ENCODE data around the gene MPRIP.
"Not testable (repeated sequence)": the region's sequence is repeated elsewhere in the genome, so short reads cannot be mapped to it uniquely, and the experiment has no call there.

DNA sequence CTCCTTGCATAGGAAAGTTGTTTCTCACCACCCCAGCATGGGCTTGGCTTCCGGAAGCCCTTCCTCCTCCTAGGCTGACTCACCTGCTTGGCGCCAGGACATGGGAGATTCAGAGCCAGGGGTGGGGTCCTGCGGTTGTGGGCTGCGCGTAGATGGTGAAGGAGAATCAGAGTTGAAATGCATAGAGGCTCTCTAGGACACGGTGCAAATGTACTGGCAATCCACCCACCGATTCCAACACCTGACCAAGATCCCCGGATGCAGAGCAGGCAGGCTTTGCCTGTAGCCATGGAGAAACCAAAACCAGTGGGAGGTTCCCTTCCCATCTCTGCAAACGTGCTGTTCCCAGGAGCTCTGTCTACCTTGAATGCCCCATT is 27.5 kb upstream of the MPRIP start:
- TF ChIP-seq, protein P1, sequence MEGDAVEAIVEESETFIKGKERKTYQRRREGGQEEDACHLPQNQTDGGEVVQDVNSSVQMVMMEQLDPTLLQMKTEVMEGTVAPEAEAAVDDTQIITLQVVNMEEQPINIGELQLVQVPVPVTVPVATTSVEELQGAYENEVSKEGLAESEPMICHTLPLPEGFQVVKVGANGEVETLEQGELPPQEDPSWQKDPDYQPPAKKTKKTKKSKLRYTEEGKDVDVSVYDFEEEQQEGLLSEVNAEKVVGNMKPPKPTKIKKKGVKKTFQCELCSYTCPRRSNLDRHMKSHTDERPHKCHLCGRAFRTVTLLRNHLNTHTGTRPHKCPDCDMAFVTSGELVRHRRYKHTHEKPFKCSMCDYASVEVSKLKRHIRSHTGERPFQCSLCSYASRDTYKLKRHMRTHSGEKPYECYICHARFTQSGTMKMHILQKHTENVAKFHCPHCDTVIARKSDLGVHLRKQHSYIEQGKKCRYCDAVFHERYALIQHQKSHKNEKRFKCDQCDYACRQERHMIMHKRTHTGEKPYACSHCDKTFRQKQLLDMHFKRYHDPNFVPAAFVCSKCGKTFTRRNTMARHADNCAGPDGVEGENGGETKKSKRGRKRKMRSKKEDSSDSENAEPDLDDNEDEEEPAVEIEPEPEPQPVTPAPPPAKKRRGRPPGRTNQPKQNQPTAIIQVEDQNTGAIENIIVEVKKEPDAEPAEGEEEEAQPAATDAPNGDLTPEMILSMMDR (IDR thresholded peaks at IDR 0.05), result not testable (repeated sequence)
- TF ChIP-seq EP300 (IDR thresholded peaks at IDR 0.05), result not testable (repeated sequence)
